GM21717 (cell line): ENCODE results near the gene PSMD10.

ENCODE experiments used
- ATAC-seq: cut with Tn5 transposase; IDR thresholded peaks from one replicate; pipeline ENCODE4 v1.9.1; 2021; ENCODE audit warnings: mild to moderate bottlenecking, moderate library complexity; ENCODE audit not compliant: unreplicated experiment

Gene PSMD10, protein sequence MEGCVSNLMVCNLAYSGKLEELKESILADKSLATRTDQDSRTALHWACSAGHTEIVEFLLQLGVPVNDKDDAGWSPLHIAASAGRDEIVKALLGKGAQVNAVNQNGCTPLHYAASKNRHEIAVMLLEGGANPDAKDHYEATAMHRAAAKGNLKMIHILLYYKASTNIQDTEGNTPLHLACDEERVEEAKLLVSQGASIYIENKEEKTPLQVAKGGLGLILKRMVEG

GRCh38 chrX:108091264-108091877, at the start of gene PSMD10, which contains the start of gene ATG4A:
PSMD10 (minus strand) TSS chrX:108091542; CDS start chrX:108091520, 22 bp downstream.
ATG4A (plus strand) TSS chrX:108091778; CDS start chrX:108091827, 49 bp downstream.
- ATAC-seq: peak; percentile 98

DNA sequence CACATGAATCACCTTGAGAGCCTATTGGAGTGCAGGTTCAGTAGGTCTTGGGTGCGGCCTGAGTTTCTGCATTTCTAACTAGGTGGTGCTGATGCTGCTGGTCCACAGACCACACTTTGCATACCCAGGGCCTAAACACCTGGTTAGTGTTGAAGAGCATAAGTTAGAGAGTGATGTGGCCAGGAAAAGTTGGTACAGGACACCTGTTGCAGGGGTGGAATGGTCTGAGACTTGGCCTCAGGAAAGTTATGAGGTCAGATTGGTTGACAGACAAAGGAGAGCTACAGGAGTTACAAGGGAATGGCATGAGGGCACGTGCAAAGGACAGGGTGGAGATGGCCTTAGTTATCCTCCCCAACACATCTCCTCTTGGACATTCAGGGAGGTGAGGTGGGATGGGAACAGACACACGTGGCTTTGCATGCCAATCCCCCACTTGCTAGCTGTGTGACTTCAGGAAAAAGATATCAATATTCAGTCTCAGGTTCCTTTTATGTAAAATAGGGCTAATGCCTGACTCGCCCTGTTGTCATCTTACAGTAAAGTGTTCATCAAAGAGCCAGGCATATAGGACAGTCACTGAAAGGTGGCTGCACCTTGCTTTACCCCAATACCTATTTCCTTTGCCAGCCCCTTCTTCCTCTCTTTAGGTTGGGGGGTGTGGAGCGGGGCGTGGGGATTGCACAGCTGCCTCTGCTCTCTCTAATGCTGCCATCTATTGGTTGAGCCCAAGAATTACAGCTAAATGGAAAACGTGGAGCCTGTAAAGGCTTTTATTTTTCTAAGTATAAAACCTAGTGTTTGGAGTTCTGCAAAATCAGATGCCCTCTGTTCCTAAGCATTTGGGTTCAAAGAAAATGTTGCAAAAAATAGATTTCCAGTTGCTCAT, 47.7 kb upstream of the PSMD10 start:
- ATAC-seq: no peak

DNA sequence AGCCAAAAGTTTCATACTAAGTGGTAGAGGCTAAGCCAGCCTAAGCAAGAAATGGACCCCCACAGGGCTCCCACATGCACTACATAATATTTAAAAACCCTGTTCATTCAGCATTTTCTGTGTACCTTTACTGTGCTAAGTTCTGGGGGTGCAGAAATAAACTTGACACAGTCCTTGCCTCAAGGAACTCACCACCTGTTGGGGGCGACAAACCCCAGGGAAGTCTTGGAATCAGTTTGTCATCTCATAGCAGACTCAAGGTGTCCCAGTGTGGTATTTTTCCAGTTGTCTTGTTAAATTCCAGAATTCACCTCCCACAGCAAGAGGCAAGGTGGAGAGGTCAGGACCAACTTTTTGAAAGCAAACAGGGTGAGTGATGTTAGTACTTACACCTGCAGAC, 43.4 kb upstream of the PSMD10 start:
- no peak for ATAC-seq

DNA sequence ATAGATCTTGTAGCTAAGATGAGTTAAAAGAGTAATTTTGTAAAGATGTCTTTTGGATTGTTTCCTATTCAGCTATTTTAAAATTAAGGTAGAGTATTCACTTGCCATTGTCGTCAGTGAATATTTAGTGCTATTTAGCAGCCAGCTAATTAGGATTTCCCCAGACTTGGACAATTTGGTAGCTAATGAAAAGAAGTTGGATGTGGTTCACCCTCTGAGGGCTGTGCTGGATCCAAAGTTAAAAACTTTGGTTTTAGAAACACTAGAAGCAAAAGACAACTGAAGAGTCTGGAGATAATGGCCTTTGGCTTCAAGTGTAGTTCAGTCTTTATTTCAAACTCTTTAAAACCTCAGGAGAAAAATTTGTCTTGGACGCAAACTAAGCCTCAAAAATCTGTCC, 41.5 kb upstream of the PSMD10 start:
- ATAC-seq: no peak

- no peak for ATAC-seq
Observed at GRCh38 chrX:108132034-108132433, 40.7 kb upstream of the PSMD10 start.

DNA sequence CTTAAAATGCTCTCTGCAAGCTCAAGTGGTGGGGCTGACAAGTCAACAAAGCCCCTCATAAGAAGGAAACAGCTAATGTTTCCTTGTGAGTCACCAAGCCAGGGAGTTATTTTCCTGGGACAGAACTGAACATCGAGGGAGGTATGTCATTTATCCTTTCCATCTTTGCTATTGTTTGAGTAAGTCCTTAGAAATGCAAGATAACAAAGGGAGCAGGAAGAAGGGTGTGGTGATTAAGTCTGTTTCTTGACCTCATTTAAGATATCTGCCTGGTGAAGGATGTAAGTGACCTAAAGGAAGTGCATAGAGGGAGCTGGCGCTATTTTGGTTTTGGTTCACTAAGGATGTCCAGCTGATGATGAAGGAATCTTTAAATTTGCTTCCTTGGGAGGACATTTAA, 40.1 kb upstream of the PSMD10 start:
- ATAC-seq: no peak

- no peak for ATAC-seq
Observed at GRCh38 chrX:108130889-108131288, 39.5 kb upstream of the PSMD10 start.

GRCh38 chrX:108127152-108127551, 35.8 kb upstream of the PSMD10 start:
- ATAC-seq: no peak

GRCh38 chrX:108126661-108127060, 35.3 kb upstream of the PSMD10 start:
- ATAC-seq: no peak

- no peak for ATAC-seq
Observed at GRCh38 chrX:108123591-108124366, 32.4 kb upstream of the PSMD10 start.

DNA sequence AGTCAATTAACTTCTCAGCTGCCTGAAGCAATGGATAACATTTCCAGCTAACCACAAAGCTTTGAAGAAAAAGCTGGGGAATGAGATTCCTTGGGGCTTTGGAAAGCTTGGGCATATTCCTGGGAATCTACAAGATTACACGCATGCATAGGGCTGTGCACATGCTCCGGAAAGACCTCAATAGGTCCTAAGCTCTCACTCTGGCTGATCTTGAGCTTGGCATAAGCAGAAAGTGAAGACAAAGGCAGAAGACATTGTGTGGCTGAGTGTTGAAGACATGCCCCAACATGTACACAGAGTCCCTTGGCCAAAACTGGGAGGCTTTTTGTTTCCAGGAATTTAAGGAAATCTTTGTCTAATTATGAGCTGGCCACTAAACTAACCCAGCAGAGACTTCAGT, 31.4 kb upstream of the PSMD10 start:
- no peak for ATAC-seq

DNA sequence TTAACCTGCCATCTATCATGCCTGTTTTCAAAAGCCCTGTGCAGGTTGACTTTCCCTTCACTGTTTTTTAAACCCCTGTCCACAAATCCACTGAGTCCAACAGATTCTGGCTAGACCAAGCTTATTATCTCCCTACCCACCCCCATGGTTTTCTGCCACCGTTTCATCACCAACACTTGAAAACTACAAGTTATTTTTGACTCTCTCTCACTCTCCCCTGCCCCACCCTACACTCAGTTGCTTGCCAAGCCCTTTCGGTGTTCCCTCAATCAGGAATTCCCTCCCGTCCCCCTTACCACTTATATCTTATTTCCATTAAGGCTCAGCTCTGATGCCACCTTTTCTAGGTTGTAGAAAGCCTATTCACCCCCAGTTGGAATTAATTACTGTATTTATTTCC, 29.9 kb upstream of the PSMD10 start:
- no peak for ATAC-seq

DNA sequence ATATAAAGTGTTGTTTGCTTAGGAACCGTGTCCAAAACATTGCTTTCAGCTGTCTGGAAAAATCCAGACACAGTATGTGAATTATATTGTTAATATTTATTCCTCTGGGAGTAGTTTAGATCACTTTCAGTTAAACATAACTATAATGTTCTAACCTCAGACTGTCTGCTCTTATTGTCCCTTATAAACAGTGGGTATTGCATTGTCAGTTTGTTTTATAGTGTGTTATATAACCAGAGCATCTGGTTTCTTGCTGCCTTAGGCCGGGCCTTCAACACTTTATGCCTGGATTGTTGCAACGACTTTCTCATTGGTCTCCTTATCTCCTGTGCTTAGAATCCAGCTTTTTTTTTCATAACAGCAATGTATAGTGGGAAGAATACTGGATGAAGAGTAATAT, 26.6 kb upstream of the PSMD10 start:
- no peak for ATAC-seq

DNA sequence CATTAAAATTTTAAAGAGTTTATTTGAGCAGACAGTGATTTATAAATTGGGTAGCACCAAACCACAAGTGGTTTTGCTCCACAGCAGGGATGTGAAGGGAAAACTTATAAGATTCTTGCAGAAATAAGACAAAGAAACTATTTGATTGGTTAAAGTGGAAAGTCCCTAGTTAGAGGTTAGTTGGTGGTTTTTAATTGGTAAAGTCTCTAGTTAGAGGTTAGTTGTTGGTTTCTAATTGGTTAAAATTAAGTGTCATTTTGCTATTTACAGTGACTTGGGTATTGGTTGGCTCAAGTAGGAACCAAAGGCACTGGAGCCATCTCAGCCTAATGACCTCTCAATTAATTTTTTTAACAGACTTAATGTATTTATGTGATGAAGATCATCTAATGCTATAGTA, 23.2 kb upstream of the PSMD10 start:
- no peak for ATAC-seq

DNA sequence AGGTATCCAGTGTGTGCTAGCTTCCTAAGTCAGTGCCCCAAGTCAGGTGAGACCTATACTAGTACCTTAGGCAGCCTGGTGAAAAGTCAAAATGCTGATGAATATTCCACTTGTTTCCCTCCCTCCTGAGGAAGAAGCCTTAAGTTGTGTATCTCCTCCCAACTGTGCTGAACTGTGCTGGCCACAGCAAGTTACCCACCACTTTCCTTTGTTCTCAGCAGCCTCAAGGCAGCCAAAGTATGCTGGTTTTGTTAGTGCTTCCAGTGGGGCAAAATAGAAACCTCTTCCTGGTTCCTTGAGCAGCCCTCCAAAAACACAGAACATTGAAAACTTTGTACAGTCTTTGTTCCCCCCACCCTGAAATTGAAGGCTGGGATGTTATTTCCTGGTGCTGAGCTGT, 14.1 kb upstream of the PSMD10 start:
- ATAC-seq: no peak

GRCh38 chrX:108097380-108097779, 6.0 kb upstream of the PSMD10 start:
- ATAC-seq: no peak

- ATAC-seq: peak; percentile 48
Observed at GRCh38 chrX:108091878-108092291, 543 bp upstream of the PSMD10 start.

DNA sequence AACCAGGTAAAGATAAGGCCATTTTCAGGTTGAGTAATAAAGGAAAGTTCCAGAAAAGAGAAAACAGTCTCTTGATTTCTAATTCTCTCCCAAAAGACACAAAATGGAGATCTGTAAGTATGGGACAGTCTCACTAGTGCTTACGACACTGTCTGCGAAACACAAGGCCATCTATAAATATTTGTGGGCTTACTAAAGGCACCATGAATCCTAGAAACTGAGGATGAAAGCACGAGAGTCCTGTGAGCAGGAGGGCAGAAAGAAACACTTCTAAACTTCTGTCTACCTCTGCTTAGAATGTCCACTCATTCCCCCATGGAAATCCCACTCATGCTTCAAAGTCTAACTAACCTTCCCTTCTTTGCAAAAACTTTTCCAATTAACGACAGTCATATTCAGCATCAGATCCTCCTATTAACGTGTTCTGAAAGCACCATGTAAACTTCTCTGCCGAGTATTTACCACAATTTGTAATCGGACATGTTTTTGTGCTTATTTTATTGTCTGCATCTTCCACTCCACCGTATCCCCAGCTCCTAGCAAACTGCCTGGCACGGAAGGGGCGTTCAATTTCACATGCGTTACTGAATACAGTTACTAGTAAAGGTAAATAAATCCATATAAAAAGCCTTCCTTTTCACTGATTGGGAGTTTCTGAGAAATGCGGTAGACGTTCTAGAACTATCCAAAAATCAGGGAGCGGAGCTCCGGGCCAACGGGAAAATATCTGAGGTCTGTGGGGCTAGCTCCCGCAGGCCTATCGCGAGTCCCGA, 665 bp downstream of the PSMD10 start:
- peak; percentile 1 for ATAC-seq

GRCh38 chrX:108088511-108088910, 2.8 kb downstream of the PSMD10 start:
- no peak for ATAC-seq

GRCh38 chrX:108087792-108088191, 3.5 kb downstream of the PSMD10 start:
- ATAC-seq: no peak
